HUES48 (cell line): Measurements from ENCODE around the gene JAZF1.

Source experiments
- H3K27ac ChIP-seq: one replicate; pipeline ENCODE4 v1.7.0; 2013; ENCODE audit warnings: low read depth, low read length, inconsistent platforms
- H3K27me3 ChIP-seq: 2 replicates; pipeline ENCODE4 v1.6.1; 2013; ENCODE audit warnings: mild to moderate bottlenecking, low read length; ENCODE audit not compliant: control insufficient read depth, insufficient read depth
- H3K36me3 ChIP-seq: 2 replicates; pipeline ENCODE4 v1.6.1; 2013; ENCODE audit warnings: low read length; ENCODE audit not compliant: control insufficient read depth, insufficient read depth
- H3K4me1 ChIP-seq: 2 replicates; pipeline ENCODE4 v1.6.1; 2013; ENCODE audit warnings: mild to moderate bottlenecking, low read length; ENCODE audit not compliant: control insufficient read depth, insufficient read depth
- H3K4me3 ChIP-seq: 2 replicates; pipeline ENCODE4 v1.5.1; 2013; ENCODE audit warnings: mild to moderate bottlenecking, low read depth, low read length
- H3K9ac ChIP-seq: 2 replicates; pipeline ENCODE4 v1.6.1; 2013; ENCODE audit warnings: mild to moderate bottlenecking, low read depth, low read length, moderate library complexity
- H3K9me3 ChIP-seq: 2 replicates; pipeline ENCODE4 v1.6.1; 2013; ENCODE audit warnings: low read length; ENCODE audit not compliant: control insufficient read depth, insufficient read depth

Gene JAZF1

DNA sequence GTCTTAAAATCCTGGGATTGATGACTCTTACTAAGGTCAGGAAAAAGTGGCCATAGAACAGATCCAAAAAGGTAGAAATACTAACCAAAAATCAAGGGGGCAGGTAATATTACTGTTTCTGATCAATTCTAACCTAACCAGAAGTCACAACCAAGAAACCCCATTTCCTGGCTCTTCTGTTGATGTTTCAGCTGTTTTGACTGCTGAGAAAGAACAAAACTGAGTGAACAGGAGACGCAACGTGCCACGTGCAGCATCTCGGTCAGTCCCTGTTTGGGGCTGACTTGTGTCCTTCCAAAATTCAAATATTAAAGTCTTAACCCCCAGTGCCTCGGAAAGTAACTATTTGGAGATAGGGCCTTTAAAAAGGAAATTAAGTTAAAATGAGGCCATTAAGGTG lies 56.8 kb downstream of the JAZF1 start:
- H3K4me1 ChIP-seq = peaks cover 28% of the 10 kb centered on the region
- no peak overlapping the region for H3K27ac ChIP-seq
- H3K27me3 ChIP-seq = peaks cover 26% of the 10 kb centered on the region
- H3K9me3 ChIP-seq = no peaks in the 10 kb centered on the region
- no peak overlapping the region for H3K9ac ChIP-seq
- H3K4me3 ChIP-seq = no peak overlapping the region
- H3K36me3 ChIP-seq = no peaks in the 10 kb centered on the region

DNA sequence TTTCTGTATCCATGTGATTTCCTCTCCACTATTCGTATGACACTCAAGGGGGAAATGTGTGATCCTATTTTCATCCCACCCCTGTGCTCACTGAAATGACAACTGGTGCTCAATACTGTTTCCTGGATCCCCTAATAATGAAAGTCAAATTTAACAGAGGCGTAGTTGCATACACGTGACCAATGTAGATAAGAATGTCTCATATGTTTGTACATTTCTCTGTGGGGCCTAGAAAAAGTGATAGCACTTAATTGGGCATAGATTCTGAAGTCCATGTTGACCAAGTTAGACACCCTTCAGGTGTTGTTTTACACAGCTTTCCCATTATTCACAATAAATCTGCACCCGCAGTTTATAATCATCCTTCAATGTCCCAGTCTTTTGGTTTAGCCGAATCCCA lies 59.1 kb downstream of the JAZF1 start:
- H3K36me3 ChIP-seq = no peaks in the 10 kb centered on the region

DNA sequence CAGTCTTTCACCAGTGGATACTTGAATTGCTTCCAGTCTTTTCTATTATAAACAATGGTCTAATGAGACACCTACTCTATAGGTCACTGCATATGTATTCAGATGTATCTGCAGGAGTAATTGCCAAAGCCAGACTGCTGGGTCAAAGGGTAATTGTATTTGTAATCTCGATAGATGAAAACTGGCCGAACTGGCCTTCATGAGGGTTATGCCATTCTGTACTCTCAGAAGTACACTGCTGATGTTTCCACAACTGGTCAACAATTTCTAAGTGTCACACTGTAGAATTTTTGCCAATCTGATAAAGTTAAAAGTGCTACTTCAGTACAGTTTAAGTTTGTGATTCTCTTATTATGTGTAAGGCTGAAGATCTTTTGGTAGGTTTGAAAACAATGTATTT lies 64.6 kb downstream of the JAZF1 start:
- H3K9ac ChIP-seq = no peak overlapping the region
- H3K4me1 ChIP-seq = no peaks in the 10 kb centered on the region
- no peaks in the 10 kb centered on the region for H3K9me3 ChIP-seq
- H3K27me3 ChIP-seq = no peaks in the 10 kb centered on the region
- no peak overlapping the region for H3K27ac ChIP-seq
- H3K4me3 ChIP-seq = no peak overlapping the region
- no peaks in the 10 kb centered on the region for H3K36me3 ChIP-seq

More for the DNA sequence above, 59.1 kb downstream of the JAZF1 start:
- H3K9me3 ChIP-seq = no peaks in the 10 kb centered on the region
- no peak overlapping the region for H3K9ac ChIP-seq
- H3K27me3 ChIP-seq = peaks cover 17% of the 10 kb centered on the region
- peaks cover 24% of the 10 kb centered on the region for H3K4me1 ChIP-seq
- H3K27ac ChIP-seq = no peak overlapping the region
- no peak overlapping the region for H3K4me3 ChIP-seq

DNA sequence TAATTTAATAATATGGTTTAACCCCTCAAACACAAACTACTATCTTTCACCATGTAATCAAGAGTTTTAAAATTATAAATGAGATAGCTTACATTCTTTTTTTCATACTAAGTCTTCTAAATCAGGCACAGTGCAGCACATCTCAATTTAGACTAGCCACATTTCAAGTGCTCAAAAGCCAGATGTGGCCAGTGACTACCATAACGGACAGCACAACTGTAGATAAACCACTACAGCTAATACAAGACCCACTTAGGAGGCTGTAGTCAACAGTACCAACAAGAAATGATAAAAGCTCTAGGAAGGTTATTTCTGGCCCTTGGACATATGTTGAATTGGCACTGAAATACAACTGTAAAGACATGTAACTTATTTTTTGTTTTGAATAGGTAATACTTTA lies 65.3 kb downstream of the JAZF1 start:
- no peak overlapping the region for H3K9ac ChIP-seq
- H3K4me1 ChIP-seq = no peaks in the 10 kb centered on the region
- no peak overlapping the region for H3K27ac ChIP-seq
- no peaks in the 10 kb centered on the region for H3K36me3 ChIP-seq
- H3K27me3 ChIP-seq = no peaks in the 10 kb centered on the region
- no peaks in the 10 kb centered on the region for H3K9me3 ChIP-seq
- H3K4me3 ChIP-seq = no peak overlapping the region

DNA sequence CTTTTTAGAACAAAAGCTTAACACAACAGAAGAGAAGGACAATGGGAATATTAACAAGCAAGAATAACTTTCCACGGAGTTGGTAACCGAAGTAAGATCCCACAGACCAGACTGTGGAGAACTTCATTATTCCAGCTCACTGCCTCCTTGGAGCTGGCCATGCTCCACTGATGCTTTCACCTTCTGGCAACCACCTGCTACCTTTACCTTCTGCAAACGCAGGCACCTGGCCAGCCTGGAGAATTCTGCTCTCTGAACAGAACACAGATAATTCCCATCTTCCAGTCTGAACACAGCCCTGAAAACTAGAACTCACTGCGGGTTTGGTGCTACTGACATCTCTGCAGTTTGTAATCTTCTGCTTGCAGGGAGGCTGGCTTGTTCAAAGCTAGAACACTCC lies 66.5 kb downstream of the JAZF1 start:
- no peaks in the 10 kb centered on the region for H3K36me3 ChIP-seq
- no peak overlapping the region for H3K27ac ChIP-seq
- no peak overlapping the region for H3K4me3 ChIP-seq
- no peaks in the 10 kb centered on the region for H3K4me1 ChIP-seq
- H3K9me3 ChIP-seq = no peaks in the 10 kb centered on the region
- H3K9ac ChIP-seq = no peak overlapping the region
- H3K27me3 ChIP-seq = no peaks in the 10 kb centered on the region

DNA sequence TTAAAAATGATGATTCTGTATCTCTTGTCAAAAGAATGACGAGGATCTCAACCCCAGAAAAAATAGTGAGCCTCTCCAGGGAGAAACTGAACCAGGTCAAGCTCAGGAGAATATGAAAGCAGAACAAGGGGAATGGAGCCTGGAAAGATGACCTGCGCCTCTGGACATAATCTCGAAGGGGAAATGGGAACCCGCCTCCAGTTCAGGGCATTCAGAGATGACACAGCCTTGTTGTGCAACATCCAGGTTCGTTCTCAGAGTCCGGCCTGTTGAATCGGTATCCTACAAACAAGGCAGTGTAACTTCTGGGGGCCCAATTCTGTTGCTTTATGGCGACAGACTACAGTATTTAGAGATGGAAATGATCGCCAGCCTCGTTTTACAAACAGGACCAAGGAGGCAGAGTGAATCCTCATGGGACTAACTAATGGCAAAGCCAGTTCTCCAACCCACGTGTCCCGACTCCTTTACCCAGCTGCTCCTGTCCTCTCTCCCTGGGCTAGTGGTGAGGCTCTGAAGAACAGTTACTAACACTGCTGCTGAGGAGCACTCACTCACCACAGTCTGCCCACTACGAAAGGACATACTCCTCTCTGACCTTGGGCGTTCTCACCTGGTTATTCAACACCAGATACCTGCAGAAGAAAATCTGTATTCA lies 67.6 kb downstream of the JAZF1 start:
- Histone ChIP-seq H3K4me3 (no peak overlapping the region), H3K36me3 (no peaks in the 10 kb centered on the region), H3K4me1 (no peaks in the 10 kb centered on the region), H3K9ac (no peak overlapping the region), H3K27me3 (no peaks in the 10 kb centered on the region), H3K27ac (no peak overlapping the region), H3K9me3 (no peaks in the 10 kb centered on the region)

DNA sequence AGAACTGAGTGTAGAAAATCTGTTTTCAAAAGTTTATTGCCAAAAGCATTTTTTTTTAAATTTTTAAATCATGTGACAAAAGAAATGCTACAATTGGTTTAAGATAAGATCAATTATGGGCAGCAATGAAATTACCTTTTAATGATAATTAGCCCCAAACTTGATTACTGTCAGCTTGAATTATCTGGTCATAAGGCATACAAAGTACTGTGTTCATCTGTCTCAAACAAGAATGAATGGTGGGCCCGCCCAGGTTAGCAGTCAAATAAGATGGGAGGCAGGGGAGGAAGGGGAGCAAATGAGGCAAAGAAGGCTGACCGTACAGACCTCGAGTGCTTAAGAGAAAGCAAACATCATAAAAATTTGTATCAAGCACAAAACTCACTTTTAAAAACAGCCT lies 68.1 kb downstream of the JAZF1 start:
- Histone ChIP-seq H3K27me3 (no peaks in the 10 kb centered on the region), H3K9ac (no peak overlapping the region), H3K4me1 (no peaks in the 10 kb centered on the region), H3K4me3 (no peak overlapping the region), H3K9me3 (no peaks in the 10 kb centered on the region), H3K27ac (no peak overlapping the region), H3K36me3 (no peaks in the 10 kb centered on the region)

DNA sequence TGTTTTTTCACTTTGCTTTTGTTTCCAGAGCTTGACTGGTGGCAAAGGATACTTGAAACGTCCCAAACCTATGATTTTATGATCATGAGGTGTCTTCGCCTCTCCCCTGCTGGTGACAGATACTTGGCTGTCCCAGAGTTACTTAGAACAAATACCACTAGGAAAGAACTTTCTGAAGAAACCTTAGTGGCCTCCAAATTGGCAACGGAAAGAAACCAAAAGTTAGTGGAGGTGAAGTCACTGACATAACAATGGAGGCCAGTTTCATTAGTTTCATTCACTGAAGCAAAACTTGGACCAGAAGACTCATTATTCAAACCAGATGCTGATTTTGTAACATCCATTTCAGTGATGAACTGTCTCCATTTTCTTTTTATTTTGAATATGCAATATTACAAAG lies 68.6 kb downstream of the JAZF1 start:
- H3K9ac ChIP-seq = no peak overlapping the region
- H3K27me3 ChIP-seq = no peaks in the 10 kb centered on the region
- no peaks in the 10 kb centered on the region for H3K9me3 ChIP-seq
- no peaks in the 10 kb centered on the region for H3K36me3 ChIP-seq
- no peak overlapping the region for H3K27ac ChIP-seq
- H3K4me1 ChIP-seq = peaks cover 3% of the 10 kb centered on the region; the same call in 1 of the 2 replicates
- no peak overlapping the region for H3K4me3 ChIP-seq

DNA sequence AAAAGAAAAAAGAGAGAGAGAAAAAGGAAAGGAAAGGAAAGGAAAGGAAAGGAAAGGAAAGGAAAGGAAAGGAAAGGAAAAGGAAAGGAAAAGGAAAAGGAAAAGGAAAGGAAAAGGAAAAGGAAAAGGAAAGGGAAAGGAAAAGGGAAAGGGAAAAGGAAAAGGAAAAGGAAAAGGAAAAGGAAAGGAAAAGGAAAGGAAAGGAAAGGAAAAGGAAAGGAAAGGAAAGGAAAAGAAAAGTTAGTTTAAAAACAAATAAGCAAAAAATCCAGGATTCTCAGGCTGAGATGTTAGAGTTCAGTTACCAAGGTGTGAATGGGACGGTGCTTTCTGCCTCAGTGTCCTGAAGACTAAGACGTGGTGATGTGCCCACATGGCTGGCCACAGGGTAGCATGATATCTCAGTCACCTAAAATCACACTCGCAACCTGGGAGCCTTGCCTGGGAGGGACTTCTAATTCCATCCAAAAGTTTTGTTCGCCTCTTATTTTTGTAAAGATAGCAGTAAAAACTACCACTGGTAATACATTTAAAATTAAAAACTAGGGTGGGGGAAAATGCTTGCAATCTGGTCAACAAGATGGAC lies 70.1 kb downstream of the JAZF1 start:
- Histone ChIP-seq H3K9ac (no peak overlapping the region), H3K4me1 (peaks cover 16% of the 10 kb centered on the region), H3K9me3 (no peaks in the 10 kb centered on the region), H3K36me3 (no peaks in the 10 kb centered on the region), H3K27me3 (no peaks in the 10 kb centered on the region), H3K27ac (no peak overlapping the region), H3K4me3 (no peak overlapping the region)

DNA sequence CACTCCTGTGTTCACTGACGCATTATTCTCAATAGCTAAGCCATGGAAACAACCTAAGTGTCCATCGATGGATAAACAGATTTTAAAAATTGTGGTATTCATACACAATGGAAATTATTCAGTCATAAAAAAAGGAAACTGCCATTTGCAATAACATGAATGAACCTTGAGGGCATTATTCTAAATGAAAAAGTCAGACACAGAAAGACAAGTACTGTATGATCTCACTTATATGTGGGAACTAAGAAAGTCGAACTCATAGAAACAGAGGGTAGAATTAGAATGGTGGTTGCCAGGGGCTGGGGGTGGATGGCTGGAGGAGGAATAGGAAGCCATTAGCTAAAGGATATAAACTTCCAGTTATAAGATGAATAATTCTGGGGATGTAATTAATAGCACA lies 71.8 kb downstream of the JAZF1 start:
- Histone ChIP-seq H3K27ac (no peak overlapping the region), H3K4me1 (peaks cover 21% of the 10 kb centered on the region), H3K4me3 (no peak overlapping the region), H3K27me3 (no peaks in the 10 kb centered on the region), H3K9ac (no peak overlapping the region), H3K9me3 (no peaks in the 10 kb centered on the region), H3K36me3 (no peaks in the 10 kb centered on the region)

DNA sequence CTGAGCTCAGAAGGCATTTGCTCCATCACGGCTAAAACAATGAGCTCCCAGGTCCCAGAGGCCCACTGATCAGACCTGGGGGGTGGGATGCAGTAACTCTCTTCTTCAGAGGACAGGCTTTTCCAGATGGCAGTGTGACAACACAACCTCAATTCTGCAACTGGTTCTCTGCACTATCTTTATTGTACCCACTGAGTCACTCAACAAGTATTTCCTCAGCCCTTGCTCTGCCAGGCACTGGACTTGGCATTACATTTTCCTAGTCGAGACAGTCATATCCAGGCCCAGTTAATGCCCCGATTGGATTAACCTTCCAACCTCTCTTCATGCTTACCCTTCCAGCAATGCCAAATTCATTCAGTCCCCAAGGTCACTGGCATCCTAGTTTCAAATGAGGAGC lies 72.6 kb downstream of the JAZF1 start:
- no peak overlapping the region for H3K27ac ChIP-seq
- H3K4me1 ChIP-seq = peaks cover 21% of the 10 kb centered on the region
- no peaks in the 10 kb centered on the region for H3K36me3 ChIP-seq
- H3K27me3 ChIP-seq = no peaks in the 10 kb centered on the region
- no peaks in the 10 kb centered on the region for H3K9me3 ChIP-seq
- H3K9ac ChIP-seq = no peak overlapping the region
- H3K4me3 ChIP-seq = no peak overlapping the region
